Measurements from ENCODE around the gene CLASP1. TPM values are rescaled to one million over a fixed set of nuclear protein-coding genes. Genes with fewer than 3 reads are reported as not detected.

Gene CLASP1
- total RNA-seq, 6 experiments from 2014 or later, result 38.2 to 49.0 (median 41.1) TPM

- Mint-ChIP-seq H3K36me3 (ENCODE audit: low read depth) (no peaks in the 10 kb centered on the region), H3K9me3 (peaks cover 5% of the 10 kb centered on the region), H3K4me1 (ENCODE audit: low read depth) (peaks cover 21% of the 10 kb centered on the region), H3K27ac (no peak overlapping the region), H3K27me3 (ENCODE audit: insufficient read depth) (no peaks in the 10 kb centered on the region), H3K4me3 (no peak overlapping the region)
- no peak for DNase-seq
- TF ChIP-seq CTCF (IDR thresholded peaks at IDR 0.05), result no peak
Measured at GRCh38 chr2:121666042-121666441, 16.8 kb upstream of the CLASP1 start.

- Mint-ChIP-seq H3K4me3 (no peak overlapping the region), H3K36me3 (ENCODE audit: low read depth) (no peaks in the 10 kb centered on the region), H3K27me3 (ENCODE audit: insufficient read depth) (no peaks in the 10 kb centered on the region), H3K4me1 (ENCODE audit: low read depth) (peaks cover 21% of the 10 kb centered on the region), H3K9me3 (no peaks in the 10 kb centered on the region), H3K27ac (no peak overlapping the region)
- TF ChIP-seq CTCF (IDR thresholded peaks at IDR 0.05), result no peak
- no peak for DNase-seq
Measured at GRCh38 chr2:121665504-121665903, 16.2 kb upstream of the CLASP1 start.

DNA sequence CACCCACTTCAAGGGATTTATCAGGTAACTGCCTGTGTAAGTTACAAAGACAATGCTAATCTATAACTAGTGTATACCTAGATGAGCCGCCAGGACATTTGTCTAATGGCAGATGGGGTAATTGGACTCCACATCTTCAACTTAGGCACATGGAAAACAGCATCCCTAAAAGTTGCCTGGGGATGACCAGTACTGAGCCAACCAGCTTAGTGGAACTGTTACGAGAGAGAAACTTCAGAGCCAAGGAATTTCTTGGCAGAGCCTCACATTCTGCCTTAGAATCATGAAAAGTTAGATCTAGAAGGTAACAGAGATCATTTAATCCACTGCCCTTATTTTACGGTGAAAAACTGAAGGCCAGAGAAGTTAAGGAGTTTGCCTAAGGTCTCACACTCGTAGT lies 15.5 kb upstream of the CLASP1 start:
- Mint-ChIP-seq H3K4me1 (ENCODE audit: low read depth) (peaks cover 21% of the 10 kb centered on the region), H3K27me3 (ENCODE audit: insufficient read depth) (no peaks in the 10 kb centered on the region), H3K27ac (no peak overlapping the region), H3K4me3 (no peak overlapping the region), H3K9me3 (no peaks in the 10 kb centered on the region), H3K36me3 (ENCODE audit: low read depth) (no peaks in the 10 kb centered on the region)
- TF ChIP-seq CTCF (IDR thresholded peaks at IDR 0.05), result no peak
- DNase-seq, result no peak

DNA sequence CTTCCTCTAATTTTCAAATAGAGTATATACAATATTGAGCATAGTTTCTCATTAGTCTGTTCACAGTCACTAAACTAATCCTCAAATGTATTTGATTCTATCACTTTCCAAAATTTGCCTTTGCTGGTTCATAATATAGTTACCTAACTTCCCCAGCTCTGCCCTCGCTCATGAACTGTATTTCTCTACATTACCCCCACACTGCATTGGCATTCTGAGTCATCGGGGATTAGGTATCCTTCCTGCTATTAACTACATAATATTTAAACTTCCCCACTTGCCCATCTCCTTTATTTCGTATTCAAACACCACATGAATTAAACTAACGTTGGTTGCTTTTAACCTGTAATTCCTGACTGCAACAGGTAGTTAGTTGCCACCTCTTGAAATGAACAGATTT lies 14.8 kb upstream of the CLASP1 start:
- no peak overlapping the region for H3K4me3 Mint-ChIP-seq
- no peaks in the 10 kb centered on the region for H3K36me3 Mint-ChIP-seq (ENCODE audit: low read depth)
- no peaks in the 10 kb centered on the region for H3K27me3 Mint-ChIP-seq (ENCODE audit: insufficient read depth)
- H3K4me1 Mint-ChIP-seq (ENCODE audit: low read depth), result peaks cover 21% of the 10 kb centered on the region
- no peak for TF ChIP-seq CTCF (IDR thresholded peaks at IDR 0.05)
- H3K27ac Mint-ChIP-seq, result no peak overlapping the region
- DNase-seq, result no peak
- no peaks in the 10 kb centered on the region for H3K9me3 Mint-ChIP-seq

GRCh38 chr2:121663434-121663833 lies 14.2 kb upstream of the CLASP1 start:
- H3K9me3 Mint-ChIP-seq, result no peaks in the 10 kb centered on the region
- no peaks in the 10 kb centered on the region for H3K27me3 Mint-ChIP-seq (ENCODE audit: insufficient read depth)
- H3K27ac Mint-ChIP-seq, result no peak overlapping the region
- H3K36me3 Mint-ChIP-seq (ENCODE audit: low read depth), result no peaks in the 10 kb centered on the region
- no peak for TF ChIP-seq CTCF (IDR thresholded peaks at IDR 0.05)
- H3K4me1 Mint-ChIP-seq (ENCODE audit: low read depth), result peaks cover 21% of the 10 kb centered on the region
- DNase-seq, result no peak
- no peak overlapping the region for H3K4me3 Mint-ChIP-seq

DNA sequence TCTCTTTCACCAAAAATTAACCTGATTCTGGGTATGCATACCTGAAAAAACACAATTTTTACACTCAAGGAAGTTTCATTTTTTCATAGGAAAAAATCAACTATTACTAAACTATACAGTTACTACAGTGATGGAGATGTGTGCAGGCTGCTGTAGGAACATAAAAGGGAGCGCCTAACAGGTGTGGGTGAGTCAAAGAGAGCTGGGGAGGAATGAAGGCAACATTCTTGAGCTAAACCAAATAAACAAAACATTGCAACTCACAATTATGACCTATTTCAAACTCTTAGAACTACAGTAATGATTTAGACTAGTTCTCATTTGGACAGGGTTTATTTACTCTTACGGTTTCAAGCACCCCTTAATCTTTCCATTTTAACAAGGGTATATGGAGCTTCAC lies 13.4 kb upstream of the CLASP1 start:
- no peak for TF ChIP-seq CTCF (IDR thresholded peaks at IDR 0.05)
- Mint-ChIP-seq H3K36me3 (ENCODE audit: low read depth) (no peaks in the 10 kb centered on the region), H3K27ac (no peak overlapping the region), H3K4me3 (no peak overlapping the region), H3K27me3 (ENCODE audit: insufficient read depth) (no peaks in the 10 kb centered on the region), H3K9me3 (no peaks in the 10 kb centered on the region), H3K4me1 (ENCODE audit: low read depth) (peaks cover 21% of the 10 kb centered on the region)
- DNase-seq, result no peak

All from HFFc6 (cell line).